ENCODE results near the gene KAT2B. TPM values are rescaled to one million over a fixed set of nuclear protein-coding genes. Genes with fewer than 3 reads are reported as not detected.
A peak's percentile ranks its signal among the peaks of the same experiment; 100 is the strongest.

The KAT2B gene
- total RNA-seq, 2 donors from 2014 or later: 16.4 to 31.7 TPM

- no peaks in the 10 kb centered on the region for H3K36me3 ChIP-seq
- intact Hi-C loops (cut with DNase I): no loop called here
- H3K27me3 ChIP-seq (replicated peaks; ENCODE audit: insufficient read depth): no peaks in the 10 kb centered on the region
- no peak overlapping the region for H3K4me3 ChIP-seq
- 72% methylated on average over 1 of the region's 1 CpG for WGBS
- TF ChIP-seq POLR2A (IDR thresholded peaks at IDR 0.05): no peak
- TF ChIP-seq POLR2AphosphoS5 (IDR thresholded peaks at IDR 0.05): no peak
- TF ChIP-seq CTCF (IDR thresholded peaks at IDR 0.05): no peak
- no peak for DNase-seq (ENCODE audit: low spot score)
- H3K4me1 ChIP-seq (replicated peaks): no peaks in the 10 kb centered on the region
- H3K9me3 ChIP-seq: no peaks in the 10 kb centered on the region
- no peak overlapping the region for H3K27ac ChIP-seq
Observed at GRCh38 chr3:20066079-20066478, 25.8 kb downstream of the KAT2B start.

- DNase-seq (ENCODE audit: low spot score): peak; percentile 65
- Histone ChIP-seq H3K4me1 (replicated peaks) (no peaks in the 10 kb centered on the region), H3K27ac (peak overlapping the region; percentile 35 to 60), H3K9me3 (no peaks in the 10 kb centered on the region), H3K4me3 (no peak overlapping the region), H3K36me3 (no peaks in the 10 kb centered on the region), H3K27me3 (replicated peaks; ENCODE audit: insufficient read depth) (no peaks in the 10 kb centered on the region)
- intact Hi-C loops (cut with DNase I): no loop called here
- WGBS: 20% methylated on average over 6 of the region's 6 CpGs
- TF ChIP-seq POLR2A (IDR thresholded peaks at IDR 0.05) (no peak), POLR2AphosphoS5 (IDR thresholded peaks at IDR 0.05) (peak; percentile 77)
Observed at GRCh38 chr3:20066850-20067617, 26.8 kb downstream of the KAT2B start.

- Histone ChIP-seq H3K4me3 (no peak overlapping the region), H3K9me3 (no peaks in the 10 kb centered on the region), H3K4me1 (replicated peaks) (no peaks in the 10 kb centered on the region), H3K27ac (peak overlapping the region; percentile 35 to 60), H3K27me3 (replicated peaks; ENCODE audit: insufficient read depth) (no peaks in the 10 kb centered on the region), H3K36me3 (no peaks in the 10 kb centered on the region)
- intact Hi-C loops (cut with DNase I): no loop called here
- no peak for TF ChIP-seq POLR2A (IDR thresholded peaks at IDR 0.05)
- TF ChIP-seq POLR2AphosphoS5 (IDR thresholded peaks at IDR 0.05): peak; percentile 77
- peak; percentile 14 for DNase-seq (ENCODE audit: low spot score)
- WGBS: 56% methylated on average over 3 of the region's 3 CpGs
Observed at GRCh38 chr3:20068512-20069177, 28.4 kb downstream of the KAT2B start.

GRCh38 chr3:20069178-20069532, 28.9 kb downstream of the KAT2B start:
- intact Hi-C loops (cut with DNase I): no loop called here
- peak overlapping the region; percentile 35 to 60 for H3K27ac ChIP-seq
- TF ChIP-seq POLR2A (IDR thresholded peaks at IDR 0.05) (no peak), CTCF (IDR thresholded peaks at IDR 0.05) (no peak), POLR2AphosphoS5 (IDR thresholded peaks at IDR 0.05) (no peak)
- no peak overlapping the region for H3K4me3 ChIP-seq
- DNase-seq (ENCODE audit: low spot score): no peak
- H3K27me3 ChIP-seq (replicated peaks; ENCODE audit: insufficient read depth): no peaks in the 10 kb centered on the region
- H3K9me3 ChIP-seq: no peaks in the 10 kb centered on the region
- no peaks in the 10 kb centered on the region for H3K4me1 ChIP-seq (replicated peaks)
- no peaks in the 10 kb centered on the region for H3K36me3 ChIP-seq

GRCh38 chr3:20071175-20071574, 30.9 kb downstream of the KAT2B start:
- Histone ChIP-seq H3K36me3 (no peaks in the 10 kb centered on the region), H3K9me3 (no peaks in the 10 kb centered on the region), H3K4me3 (no peak overlapping the region), H3K4me1 (replicated peaks) (no peaks in the 10 kb centered on the region), H3K27ac (no peak overlapping the region), H3K27me3 (replicated peaks; ENCODE audit: insufficient read depth) (no peaks in the 10 kb centered on the region)
- 80% methylated on average over 2 of the region's 2 CpGs for WGBS
- TF ChIP-seq POLR2AphosphoS5 (IDR thresholded peaks at IDR 0.05) (no peak), POLR2A (IDR thresholded peaks at IDR 0.05) (no peak), CTCF (IDR thresholded peaks at IDR 0.05) (no peak)
- no peak for DNase-seq (ENCODE audit: low spot score)
- intact Hi-C loops (cut with DNase I): no loop called here
